ENCODE results near the gene ZNF782. TPM values are rescaled to one million over a fixed set of nuclear protein-coding genes. Genes with fewer than 3 reads are reported as not detected.

ZNF782 gene
- total and polyA plus RNA-seq, 12 donors = 0.60 to 20.3 (median 5.1) TPM

DNA sequence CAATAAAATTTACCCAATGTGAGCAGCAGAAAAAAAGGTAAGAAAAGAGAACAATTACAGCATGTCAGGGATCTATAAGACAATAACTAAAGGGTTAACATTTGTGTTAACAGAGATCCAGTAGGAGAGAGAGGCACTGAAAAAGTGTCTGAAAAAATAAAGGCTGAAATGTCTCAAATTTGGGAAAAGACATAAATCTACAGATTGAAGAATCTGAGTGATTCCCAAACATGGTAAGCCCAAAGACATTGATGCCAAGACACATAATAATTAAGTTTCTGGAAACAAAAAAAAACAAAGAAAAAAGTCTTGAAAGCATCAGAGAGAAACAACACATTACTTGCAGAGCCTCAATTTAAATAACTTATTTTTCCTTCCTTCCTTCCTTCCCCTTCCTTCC is 31.1 kb upstream of the ZNF782 start:
- Histone ChIP-seq H3K4me1 (replicated peaks in 1 of 2) (no peaks in the 10 kb centered on the region), H3K27ac (no peak overlapping the region), H3K27me3 (no peaks in the 10 kb centered on the region), H3K4me3 (no peak overlapping the region), H3K9me3 (replicated peaks in 1 of 3) (no peaks in the 10 kb centered on the region), H3K36me3 (replicated peaks in 1 of 2) (no peaks in the 10 kb centered on the region)
- no peak for DNase-seq
- intact Hi-C loops (cut with DNase I) = no loop called here
- TF ChIP-seq, protein P1, sequence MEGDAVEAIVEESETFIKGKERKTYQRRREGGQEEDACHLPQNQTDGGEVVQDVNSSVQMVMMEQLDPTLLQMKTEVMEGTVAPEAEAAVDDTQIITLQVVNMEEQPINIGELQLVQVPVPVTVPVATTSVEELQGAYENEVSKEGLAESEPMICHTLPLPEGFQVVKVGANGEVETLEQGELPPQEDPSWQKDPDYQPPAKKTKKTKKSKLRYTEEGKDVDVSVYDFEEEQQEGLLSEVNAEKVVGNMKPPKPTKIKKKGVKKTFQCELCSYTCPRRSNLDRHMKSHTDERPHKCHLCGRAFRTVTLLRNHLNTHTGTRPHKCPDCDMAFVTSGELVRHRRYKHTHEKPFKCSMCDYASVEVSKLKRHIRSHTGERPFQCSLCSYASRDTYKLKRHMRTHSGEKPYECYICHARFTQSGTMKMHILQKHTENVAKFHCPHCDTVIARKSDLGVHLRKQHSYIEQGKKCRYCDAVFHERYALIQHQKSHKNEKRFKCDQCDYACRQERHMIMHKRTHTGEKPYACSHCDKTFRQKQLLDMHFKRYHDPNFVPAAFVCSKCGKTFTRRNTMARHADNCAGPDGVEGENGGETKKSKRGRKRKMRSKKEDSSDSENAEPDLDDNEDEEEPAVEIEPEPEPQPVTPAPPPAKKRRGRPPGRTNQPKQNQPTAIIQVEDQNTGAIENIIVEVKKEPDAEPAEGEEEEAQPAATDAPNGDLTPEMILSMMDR (IDR thresholded peaks at IDR 0.05) = no peak
- no peak for TF ChIP-seq POLR2A (IDR thresholded peaks at IDR 0.05)

DNA sequence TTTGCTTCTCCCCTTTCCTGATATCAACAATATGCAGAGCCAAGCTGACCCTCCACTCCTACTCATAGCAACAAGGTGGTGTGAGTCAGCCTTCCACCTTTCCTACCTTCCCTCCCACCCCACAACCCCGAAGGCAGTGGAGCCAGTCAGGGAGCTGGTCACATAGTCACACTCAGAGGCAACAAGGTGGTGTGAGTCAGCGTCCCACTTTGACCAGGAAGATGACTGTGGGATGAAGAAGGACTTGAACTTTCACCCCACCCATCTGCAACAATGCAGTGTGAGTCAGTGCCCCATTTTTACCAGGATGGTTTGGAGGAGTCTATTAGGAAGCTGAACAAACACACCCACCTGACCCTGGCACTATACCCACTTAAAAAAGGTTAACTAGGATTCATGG is 30.1 kb upstream of the ZNF782 start:
- H3K9me3 ChIP-seq (replicated peaks in 1 of 3) = no peaks in the 10 kb centered on the region
- H3K4me1 ChIP-seq (replicated peaks in 1 of 2) = no peaks in the 10 kb centered on the region
- TF ChIP-seq, protein P1 (IDR thresholded peaks at IDR 0.05) = no peak
- TF ChIP-seq POLR2A (IDR thresholded peaks at IDR 0.05) = no peak
- no peak overlapping the region for H3K27ac ChIP-seq
- H3K4me3 ChIP-seq = no peak overlapping the region
- H3K27me3 ChIP-seq = no peaks in the 10 kb centered on the region
- no peaks in the 10 kb centered on the region for H3K36me3 ChIP-seq (replicated peaks in 1 of 2)
- 36 to 70% (median 61%) methylated on average over 2 of the region's 2 CpGs for WGBS, 4 donors
- intact Hi-C loops (cut with DNase I) = no loop called here
- peak in 4 of 7 donors; percentile 17 to 50 (median 38) for DNase-seq

DNA sequence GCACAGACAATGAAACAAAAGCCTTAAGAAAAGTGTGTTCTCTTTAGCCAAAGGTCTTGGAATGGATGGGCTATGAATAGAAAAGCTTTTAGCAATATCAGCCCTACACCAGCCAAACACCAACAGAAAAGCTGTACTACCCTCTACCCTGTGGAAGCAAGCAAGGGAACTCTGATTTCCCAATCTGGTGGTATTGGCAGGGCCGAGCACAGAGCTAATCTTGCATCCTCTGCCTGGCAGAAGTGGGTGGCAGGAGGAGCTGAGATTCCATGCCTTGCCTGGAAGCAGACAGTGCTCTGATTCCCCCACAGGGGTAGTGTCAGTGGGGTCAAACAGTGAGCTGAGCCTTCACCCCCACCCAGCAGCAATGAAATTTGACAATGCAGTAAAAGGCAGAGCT is 29.6 kb upstream of the ZNF782 start:
- Histone ChIP-seq H3K36me3 (replicated peaks in 1 of 2) (no peaks in the 10 kb centered on the region), H3K27me3 (no peaks in the 10 kb centered on the region), H3K4me3 (no peak overlapping the region), H3K27ac (no peak overlapping the region), H3K9me3 (replicated peaks in 1 of 3) (no peaks in the 10 kb centered on the region), H3K4me1 (replicated peaks in 1 of 2) (no peaks in the 10 kb centered on the region)
- TF ChIP-seq, protein P1 (IDR thresholded peaks at IDR 0.05) = no peak
- no peak for TF ChIP-seq POLR2A (IDR thresholded peaks at IDR 0.05)
- no peak for DNase-seq
- intact Hi-C loops (cut with DNase I) = no loop called here
- WGBS, 4 donors = 73 to 86% (median 83%) methylated on average over 1 of the region's 1 CpG; no CpG with 5 or more reads in 1 of the 4 donors

DNA sequence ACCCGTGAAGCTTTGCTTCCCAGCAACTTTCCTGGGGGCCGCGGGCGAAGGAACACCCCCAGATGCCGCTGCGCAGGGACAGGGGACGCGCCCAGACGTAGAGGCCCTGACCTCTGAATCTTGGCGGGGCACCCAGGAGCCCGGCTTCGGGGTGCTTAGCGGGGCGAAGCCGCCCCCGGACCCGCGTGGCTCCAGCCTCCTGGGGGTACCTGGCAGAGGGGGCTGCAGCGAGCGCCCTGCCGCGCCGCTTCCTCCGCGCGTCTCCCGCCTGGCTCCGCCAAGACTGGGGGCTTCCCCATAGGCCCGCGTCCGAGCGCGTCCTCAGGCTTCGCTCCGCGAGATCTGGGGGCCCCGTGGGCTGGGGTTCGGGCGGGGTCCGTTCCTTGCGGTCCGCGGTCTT is 23.0 kb upstream of the ZNF782 start:
- Histone ChIP-seq H3K27me3 (peaks cover 10% of the 10 kb centered on the region), H3K27ac (no peak overlapping the region), H3K36me3 (replicated peaks in 1 of 2) (no peaks in the 10 kb centered on the region), H3K4me1 (replicated peaks in 1 of 2) (peaks cover 0 to 7% of the 10 kb centered on the region in 2 donors), H3K9me3 (replicated peaks in 1 of 3) (no peaks in the 10 kb centered on the region), H3K4me3 (no peak overlapping the region)
- TF ChIP-seq POLR2A (IDR thresholded peaks at IDR 0.05) = no peak
- TF ChIP-seq, protein P1 (IDR thresholded peaks at IDR 0.05) = no peak
- DNase-seq = no peak
- intact Hi-C loops (cut with DNase I) = no loop called here
- whole genome bisulfite sequencing, 4 donors = 2 to 26% (median 13%) methylated on average over 6 to 43 of the region's 43 CpGs

All from adrenal gland (tissue), 12 donors.